Mesothelial cell of epicardium (in vitro differentiated cells): Measurements from ENCODE around the gene TMEM250. TPM values are rescaled to one million over a fixed set of nuclear protein-coding genes. Genes with fewer than 3 reads are reported as not detected.

ENCODE experiments used
- DNase-seq, 2 experiments: peaks; one replicate each; pipeline ENCODE4 v3.0.0; 2021; ENCODE audit warnings: low spot score in 2 of 2; ENCODE audit not compliant: unreplicated experiment in 2 of 2
- H3K27ac Mint-ChIP-seq: 2 replicates; pipeline ENCODE4 v1.8.0; 2021; ENCODE audit warnings: mixed read lengths
- H3K27me3 Mint-ChIP-seq: 2 replicates; pipeline ENCODE4 v1.8.0; 2021; ENCODE audit warnings: low read depth, mixed read lengths
- H3K36me3 Mint-ChIP-seq: 2 replicates; pipeline ENCODE4 v1.8.0; 2021; ENCODE audit warnings: mixed read lengths
- H3K4me1 Mint-ChIP-seq: 2 replicates; pipeline ENCODE4 v1.8.0; 2021; ENCODE audit warnings: mixed read lengths
- H3K4me3 Mint-ChIP-seq: 2 replicates; pipeline ENCODE4 v1.8.0; 2021; ENCODE audit warnings: mild to moderate bottlenecking, moderate library complexity, mixed read lengths
- H3K9me3 Mint-ChIP-seq: 2 replicates; pipeline ENCODE4 v1.8.0; 2021; ENCODE audit warnings: mixed read lengths
- total RNA-seq: library from RNA; stranded (reverse); gene quantifications from 3 replicates; pipeline ENCODE4 v1.2.1, GENCODE V29; 2021
- TF ChIP-seq, protein P1 (sequence below): fragments of 200-600 bp; sonication (generic); IDR thresholded peaks from one replicate; pipeline ENCODE4 v1.5.0; 2021; ENCODE audit warnings: antibody characterized with exemption; ENCODE audit not compliant: unreplicated experiment

Gene TMEM250
- total RNA-seq, 1 donor from 2014 or later = 35.3 TPM

DNA sequence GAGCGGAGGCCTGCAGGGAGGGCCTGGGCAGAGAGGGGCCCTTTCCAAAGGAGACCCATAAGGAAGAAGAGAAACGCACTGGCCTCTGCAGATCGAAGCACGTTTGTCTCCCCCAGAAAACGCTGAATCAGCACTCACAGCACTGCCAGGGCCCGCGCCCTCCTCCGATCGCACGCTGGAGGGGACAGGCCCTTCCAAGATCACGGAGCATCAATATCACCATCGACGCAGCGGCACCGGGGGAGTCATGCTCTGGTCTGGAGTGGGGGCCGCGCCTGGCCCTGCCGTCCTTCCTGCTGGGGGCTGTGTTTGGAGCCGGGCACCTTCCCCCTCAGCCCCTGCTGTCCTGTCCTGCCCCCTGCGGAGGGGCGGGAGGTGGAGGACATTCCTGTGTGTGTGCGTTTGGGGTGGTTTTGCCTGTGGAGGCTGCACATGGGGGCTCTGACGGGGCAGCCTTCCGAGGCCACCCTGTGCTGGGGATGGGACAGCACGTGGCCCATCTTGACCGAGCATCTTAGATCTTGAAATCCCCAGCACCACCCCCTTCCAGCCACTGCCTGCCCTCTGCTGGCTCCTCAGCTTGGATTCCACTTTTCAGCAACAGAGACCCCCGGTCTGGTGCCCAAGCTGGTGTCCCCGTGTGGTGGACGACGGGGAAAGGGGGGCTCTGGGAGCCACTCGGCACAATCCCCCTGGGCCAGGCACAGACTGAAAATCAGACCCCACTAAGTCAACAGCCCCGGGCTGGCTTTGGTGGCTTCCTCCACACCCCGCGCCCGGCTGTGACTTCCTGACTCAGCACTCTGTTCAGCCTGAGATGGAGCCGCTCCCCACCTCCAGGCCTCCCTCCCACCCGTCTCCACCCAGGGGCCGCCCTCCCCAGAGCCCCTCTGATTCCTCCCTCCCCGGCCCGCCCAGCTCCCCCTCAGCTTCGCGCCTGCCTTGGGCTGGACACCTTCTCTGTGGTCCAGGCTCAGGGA, 8.3 kb downstream of the TMEM250 start:
- Mint-ChIP-seq H3K27me3 (peaks cover 6% of the 10 kb centered on the region), H3K4me1 (peaks cover 36% of the 10 kb centered on the region), H3K36me3 (peaks cover 1% of the 10 kb centered on the region), H3K27ac (peak overlapping the region; percentile 72), H3K4me3 (peak overlapping the region; percentile 58), H3K9me3 (no peaks in the 10 kb centered on the region)
- DNase-seq = no peak
- TF ChIP-seq, protein P1, sequence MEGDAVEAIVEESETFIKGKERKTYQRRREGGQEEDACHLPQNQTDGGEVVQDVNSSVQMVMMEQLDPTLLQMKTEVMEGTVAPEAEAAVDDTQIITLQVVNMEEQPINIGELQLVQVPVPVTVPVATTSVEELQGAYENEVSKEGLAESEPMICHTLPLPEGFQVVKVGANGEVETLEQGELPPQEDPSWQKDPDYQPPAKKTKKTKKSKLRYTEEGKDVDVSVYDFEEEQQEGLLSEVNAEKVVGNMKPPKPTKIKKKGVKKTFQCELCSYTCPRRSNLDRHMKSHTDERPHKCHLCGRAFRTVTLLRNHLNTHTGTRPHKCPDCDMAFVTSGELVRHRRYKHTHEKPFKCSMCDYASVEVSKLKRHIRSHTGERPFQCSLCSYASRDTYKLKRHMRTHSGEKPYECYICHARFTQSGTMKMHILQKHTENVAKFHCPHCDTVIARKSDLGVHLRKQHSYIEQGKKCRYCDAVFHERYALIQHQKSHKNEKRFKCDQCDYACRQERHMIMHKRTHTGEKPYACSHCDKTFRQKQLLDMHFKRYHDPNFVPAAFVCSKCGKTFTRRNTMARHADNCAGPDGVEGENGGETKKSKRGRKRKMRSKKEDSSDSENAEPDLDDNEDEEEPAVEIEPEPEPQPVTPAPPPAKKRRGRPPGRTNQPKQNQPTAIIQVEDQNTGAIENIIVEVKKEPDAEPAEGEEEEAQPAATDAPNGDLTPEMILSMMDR = no peak

DNA sequence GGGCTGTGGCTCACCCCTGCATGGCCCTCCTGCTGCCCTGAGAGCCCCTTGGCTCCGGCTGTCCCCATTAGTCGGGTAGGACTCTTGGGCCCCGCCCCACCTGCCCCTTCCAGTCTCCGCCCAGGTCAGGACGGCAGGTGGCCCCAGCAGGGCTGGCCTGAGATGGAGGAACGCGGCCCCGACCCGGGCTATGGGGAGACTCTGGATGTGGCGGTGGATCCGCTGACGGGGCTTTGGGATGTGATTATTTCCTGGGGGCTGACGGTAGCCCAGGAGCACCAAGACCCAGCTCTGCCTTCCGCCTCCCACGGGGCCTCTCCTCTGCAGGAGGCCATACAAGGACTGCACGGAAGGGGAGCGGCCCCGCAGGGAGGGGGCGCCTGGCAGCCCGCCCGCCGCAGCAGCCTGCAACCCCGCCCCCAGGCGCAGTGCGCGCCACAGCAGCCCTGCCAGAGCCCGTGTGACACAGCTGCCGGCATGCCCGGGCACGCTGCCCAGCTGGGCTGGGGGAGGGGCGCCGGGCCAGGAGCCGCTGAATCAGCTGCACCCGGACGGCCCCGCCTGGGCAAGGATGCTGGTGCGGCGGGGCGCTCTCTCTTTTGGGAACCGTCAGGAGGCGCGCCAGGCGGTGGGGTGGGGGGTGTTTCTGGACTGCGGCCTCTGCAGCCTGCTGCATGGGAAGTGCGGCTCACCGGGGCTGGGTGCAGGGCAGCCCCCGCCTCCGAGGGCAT, 9.2 kb downstream of the TMEM250 start:
- Mint-ChIP-seq H3K9me3 (no peaks in the 10 kb centered on the region), H3K27ac (no peak overlapping the region), H3K36me3 (peaks cover 1% of the 10 kb centered on the region), H3K4me3 (peak overlapping the region; percentile 58), H3K4me1 (peaks cover 36% of the 10 kb centered on the region), H3K27me3 (peaks cover 6% of the 10 kb centered on the region)
- DNase-seq = peak; percentile 81 to 93
- TF ChIP-seq, protein P1 = no peak

DNA sequence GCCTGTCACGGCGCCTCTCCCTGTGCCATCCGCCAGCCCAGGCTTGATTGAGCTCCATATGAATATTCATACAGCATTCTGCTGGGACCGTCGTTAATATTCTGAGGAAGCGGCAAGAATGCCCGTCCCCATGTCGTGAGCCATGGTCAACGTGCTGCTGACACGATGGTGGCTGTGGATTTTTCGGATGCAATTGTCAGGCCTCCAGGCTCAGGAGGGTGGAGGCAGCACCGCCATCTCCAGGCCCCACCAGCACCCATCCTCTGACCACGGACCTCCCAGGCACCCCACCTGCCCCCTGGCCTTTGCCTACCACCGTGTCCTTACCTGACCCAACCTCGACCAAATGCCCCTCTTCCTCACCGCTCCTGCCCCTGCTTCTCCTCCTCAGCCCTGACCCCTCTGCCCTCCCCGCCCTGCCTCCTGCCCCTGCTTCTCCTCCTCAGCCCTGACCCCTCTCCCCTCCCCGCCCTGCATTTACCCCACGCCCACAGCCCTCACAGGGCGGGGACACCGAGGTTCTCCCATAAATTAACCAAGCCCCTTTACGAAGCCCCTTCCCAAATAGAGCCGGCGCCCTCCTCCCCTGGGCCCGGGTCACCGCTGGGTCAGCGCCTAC, 9.9 kb downstream of the TMEM250 start:
- no peak for DNase-seq
- H3K27ac Mint-ChIP-seq = no peak overlapping the region
- peak overlapping the region; percentile 28 for H3K4me3 Mint-ChIP-seq
- peaks cover 6% of the 10 kb centered on the region for H3K27me3 Mint-ChIP-seq
- no peaks in the 10 kb centered on the region for H3K9me3 Mint-ChIP-seq
- peaks cover 36% of the 10 kb centered on the region for H3K4me1 Mint-ChIP-seq
- peaks cover 1% of the 10 kb centered on the region for H3K36me3 Mint-ChIP-seq
- TF ChIP-seq, protein P1 = no peak

DNA sequence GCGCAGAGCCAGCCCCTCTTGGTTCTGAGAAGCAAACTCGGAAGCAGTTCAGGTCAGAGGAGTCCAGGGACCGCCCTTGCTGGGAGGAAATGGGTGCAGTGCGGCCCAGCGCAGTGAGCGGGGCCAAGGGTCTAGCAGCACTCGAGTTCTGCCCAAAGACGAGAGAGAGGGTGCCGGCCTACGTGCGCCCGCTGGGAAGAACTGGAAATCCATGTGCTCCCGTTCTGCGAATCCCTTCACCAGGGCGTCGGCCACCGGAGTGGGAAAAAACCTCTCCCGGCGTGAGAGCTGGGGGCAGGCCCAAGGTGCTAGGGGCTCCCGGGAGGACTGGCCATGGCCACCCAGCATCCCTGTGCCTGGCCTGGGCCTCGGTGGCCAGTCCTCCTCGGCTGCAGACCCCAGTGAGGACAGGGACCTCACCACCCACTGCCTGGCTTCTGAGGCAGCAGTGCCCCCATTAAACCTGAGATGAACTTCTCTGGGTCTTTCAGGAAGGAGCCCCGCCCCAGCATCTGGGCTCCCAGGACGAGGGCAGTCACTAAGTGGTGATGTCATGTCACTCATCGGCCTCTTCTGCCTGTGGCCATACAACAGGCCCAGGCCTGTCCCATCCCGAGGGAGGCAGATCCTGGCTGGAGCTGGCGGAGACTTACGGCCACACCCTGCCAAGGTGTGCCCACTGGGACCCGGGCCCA, 10.6 kb downstream of the TMEM250 start:
- TF ChIP-seq, protein P1 = no peak
- Mint-ChIP-seq H3K36me3 (no peaks in the 10 kb centered on the region), H3K27me3 (peaks cover 6% of the 10 kb centered on the region), H3K9me3 (no peaks in the 10 kb centered on the region), H3K4me3 (peak overlapping the region; percentile 28), H3K4me1 (peaks cover 36% of the 10 kb centered on the region), H3K27ac (no peak overlapping the region)
- no peak for DNase-seq

DNA sequence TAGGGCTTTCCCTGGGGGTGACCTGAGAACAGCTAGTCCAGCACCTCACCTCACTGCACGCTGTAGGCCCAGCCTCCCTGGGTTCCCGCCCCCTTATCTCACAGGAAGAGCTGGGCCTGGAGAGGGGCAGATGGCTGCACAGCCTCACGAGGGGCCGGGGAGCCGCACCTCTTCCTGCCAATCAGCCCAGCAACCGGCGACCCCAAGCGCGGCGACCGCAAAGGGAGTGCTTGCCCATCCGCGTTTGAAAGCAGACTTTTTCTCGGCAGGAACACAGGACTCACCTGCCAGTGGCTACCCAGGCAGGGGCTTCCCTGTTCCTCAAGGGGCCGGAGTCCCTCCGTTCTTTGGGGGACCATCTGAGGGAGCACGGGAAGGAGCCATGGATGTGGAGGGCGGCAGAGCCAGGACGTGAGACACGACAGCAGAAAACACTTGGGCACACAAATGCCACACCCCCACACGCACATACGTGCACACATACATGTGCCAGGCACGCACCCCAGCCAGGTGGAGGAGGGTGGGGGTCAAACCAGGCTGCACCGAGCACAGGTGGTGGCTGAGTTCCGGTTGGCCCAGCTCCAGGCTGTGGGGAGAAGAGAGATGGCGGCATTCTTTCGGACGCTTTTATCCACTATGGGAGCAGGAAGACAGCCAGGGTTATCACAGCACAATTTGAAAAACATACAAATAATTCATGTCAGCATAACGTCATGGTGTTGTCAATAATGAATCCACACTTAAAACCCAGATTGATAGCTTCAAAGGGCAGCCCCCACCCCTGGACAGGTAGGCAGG, 11.3 kb downstream of the TMEM250 start:
- TF ChIP-seq, protein P1 = no peak
- no peak for DNase-seq
- no peaks in the 10 kb centered on the region for H3K9me3 Mint-ChIP-seq
- no peak overlapping the region for H3K27ac Mint-ChIP-seq
- H3K27me3 Mint-ChIP-seq = peaks cover 6% of the 10 kb centered on the region
- H3K4me1 Mint-ChIP-seq = peaks cover 36% of the 10 kb centered on the region
- no peak overlapping the region for H3K4me3 Mint-ChIP-seq
- H3K36me3 Mint-ChIP-seq = no peaks in the 10 kb centered on the region
